Anterior cingulate cortex (tissue), 58 donors: ENCODE results near the gene ZFP64.
A peak's percentile ranks its signal among the peaks of the same experiment; 100 is the strongest.
"Not testable (repeated sequence)": the region's sequence is repeated elsewhere in the genome, so short reads cannot be mapped to it uniquely, and the experiment has no call there.

Experiments
- DNase-seq, 58 donors: peaks; one replicate each; lab custom pipeline; 2025; lab: John Stamatoyannopoulos, UW

Gene ZFP64

GRCh38 chr20:52167232-52167840 is 24.2 kb downstream of the ZFP64 start:
- DNase-seq = no peak

- DNase-seq = no peak
Observed at GRCh38 chr20:52166150-52166549, 25.4 kb downstream of the ZFP64 start.

- no peak for DNase-seq
Observed at GRCh38 chr20:52160621-52161204, 30.9 kb downstream of the ZFP64 start.

DNA sequence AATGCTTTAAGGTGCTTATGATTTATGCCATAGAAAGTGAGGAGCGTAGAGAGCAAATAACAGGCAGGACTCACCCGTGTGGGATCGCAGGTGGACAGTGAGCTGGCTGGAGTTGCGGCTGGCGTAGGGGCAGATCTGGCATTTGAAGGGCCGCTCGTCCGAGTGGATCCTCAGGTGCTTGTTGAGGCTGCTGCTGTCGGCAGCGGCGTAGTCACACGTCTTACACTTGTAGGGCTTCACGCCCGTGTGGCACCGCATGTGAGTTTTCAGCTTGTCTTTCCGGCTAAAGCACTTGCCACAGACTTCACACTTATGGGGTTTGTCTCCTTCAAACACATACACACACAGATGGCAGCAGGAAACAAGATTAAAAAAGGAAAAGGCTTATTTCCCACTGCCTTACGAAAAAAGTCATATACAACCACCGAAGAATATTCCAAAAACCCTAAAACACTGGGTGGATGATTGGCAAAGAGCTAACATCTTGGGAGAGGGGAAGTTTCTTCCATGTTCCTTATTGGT is 31.5 kb downstream of the ZFP64 start:
- DNase-seq = peak in 7 of 58 donors; percentile 3 to 10 (median 4)

GRCh38 chr20:52154575-52154974 is 37.0 kb downstream of the ZFP64 start:
- no peak for DNase-seq

DNA sequence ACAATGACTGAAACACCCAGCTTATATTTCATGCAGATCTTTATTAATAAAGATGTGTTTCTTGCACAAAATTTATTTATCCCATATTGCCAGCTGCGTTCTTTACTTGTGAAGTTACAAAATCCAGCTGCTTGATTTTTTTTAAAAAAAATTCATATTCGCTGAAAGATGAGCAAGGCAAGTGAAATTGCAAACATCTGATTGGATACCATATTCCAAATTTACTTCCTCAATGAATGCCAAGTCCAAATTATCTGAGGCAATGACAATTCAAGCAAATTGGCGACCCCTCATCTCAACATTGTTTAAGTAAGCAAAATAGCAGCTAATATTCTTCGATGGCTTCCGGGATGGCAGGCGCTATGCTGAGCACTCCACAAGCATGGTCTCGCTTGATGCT is 37.7 kb downstream of the ZFP64 start:
- DNase-seq = no peak

- DNase-seq = no peak
Observed at GRCh38 chr20:52152921-52153320, 38.7 kb downstream of the ZFP64 start.

GRCh38 chr20:52152416-52152815 is 39.2 kb downstream of the ZFP64 start:
- no peak for DNase-seq

- peak in 3 of 58 donors; percentile 3 to 25 (median 4) for DNase-seq
Observed at GRCh38 chr20:52150440-52151258, 40.9 kb downstream of the ZFP64 start.

DNA sequence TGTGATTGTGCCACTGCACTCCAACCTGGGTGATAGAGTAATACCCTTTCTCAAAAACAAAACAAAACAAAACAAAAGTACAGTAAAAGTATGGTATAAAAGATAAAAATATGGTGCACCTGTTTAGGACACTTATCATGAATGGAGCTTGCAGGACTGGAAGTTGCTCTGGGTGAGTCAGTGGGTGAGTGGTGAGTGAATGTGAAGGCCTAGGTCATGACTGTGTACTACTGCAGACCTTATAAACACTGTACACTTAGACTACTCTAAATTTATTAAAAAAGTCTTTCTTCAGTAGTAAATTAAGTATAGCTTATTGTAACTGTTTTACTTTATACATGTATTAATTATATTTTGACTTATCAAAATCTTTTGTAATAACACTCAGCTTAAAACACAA is 46.0 kb downstream of the ZFP64 start:
- no peak for DNase-seq

- no peak for DNase-seq
Observed at GRCh38 chr20:52143277-52143676, 48.3 kb downstream of the ZFP64 start.

- DNase-seq = no peak
Observed at GRCh38 chr20:52142757-52143156, 48.8 kb downstream of the ZFP64 start.

GRCh38 chr20:52139986-52140385 is 51.6 kb downstream of the ZFP64 start:
- DNase-seq = no peak

- DNase-seq = no peak
Observed at GRCh38 chr20:52137850-52138249, 53.7 kb downstream of the ZFP64 start.

GRCh38 chr20:52133714-52134113 is 57.9 kb downstream of the ZFP64 start:
- not testable (repeated sequence) for DNase-seq

DNA sequence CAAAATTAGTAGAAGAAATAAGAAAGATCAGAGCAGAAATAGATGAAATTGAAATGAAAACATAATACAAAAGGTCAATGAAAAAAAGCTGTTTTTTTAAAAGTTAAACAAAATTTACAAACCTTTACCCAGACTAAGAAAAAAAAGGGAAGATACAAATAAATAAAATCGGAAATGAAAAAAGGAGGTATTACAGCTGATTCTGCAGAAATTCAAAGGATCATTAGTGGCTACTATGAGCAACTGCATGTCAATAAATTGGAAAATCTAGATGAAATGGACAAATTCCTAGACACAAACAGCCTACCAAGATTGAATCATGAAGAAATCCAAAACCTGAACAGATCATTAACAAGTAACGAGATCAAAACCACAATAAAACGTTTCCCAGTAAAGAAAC is 59.2 kb downstream of the ZFP64 start:
- no peak for DNase-seq

- DNase-seq = no peak
Observed at GRCh38 chr20:52131048-52131643, 60.4 kb downstream of the ZFP64 start.

- DNase-seq = no peak
Observed at GRCh38 chr20:52130406-52130805, 61.2 kb downstream of the ZFP64 start.

DNA sequence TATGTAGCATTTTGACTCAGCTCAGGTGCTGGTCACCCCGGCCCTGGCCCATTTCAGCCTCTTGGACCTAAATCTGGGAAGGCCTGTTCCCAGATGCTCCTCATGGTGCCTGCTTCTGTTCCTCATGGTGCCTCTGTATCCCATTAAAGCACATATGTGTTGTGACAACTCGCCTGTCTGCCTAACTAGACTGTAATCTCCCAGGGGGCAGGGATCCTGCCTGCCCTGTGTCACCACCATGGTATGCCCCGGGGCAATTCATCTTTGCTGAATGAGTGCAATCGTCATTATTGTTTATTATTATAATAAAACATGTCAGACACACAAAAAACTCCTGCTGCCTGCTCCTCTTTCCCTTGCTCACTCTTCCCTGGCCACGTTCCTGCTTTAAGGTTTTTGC is 62.0 kb downstream of the ZFP64 start:
- DNase-seq = no peak

DNA sequence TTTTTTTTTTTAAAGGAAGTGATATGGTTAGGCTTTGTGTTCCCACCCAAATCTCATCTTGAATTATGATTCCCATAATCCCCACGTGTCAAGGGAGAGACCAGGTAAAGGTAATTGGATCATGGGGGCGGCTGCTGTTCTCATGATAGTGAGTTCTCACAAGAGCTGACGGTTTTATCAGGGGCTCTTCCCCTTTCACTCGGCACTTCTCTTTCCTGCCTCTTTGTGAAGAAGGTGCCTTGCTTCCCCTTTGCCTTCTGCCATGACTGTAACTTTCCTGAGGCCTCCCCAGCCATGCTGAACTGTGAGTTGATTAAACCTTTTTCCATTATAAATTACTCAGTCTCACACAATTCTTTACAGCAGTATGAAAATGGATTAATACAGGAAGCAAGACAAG is 64.3 kb downstream of the ZFP64 start:
- no peak for DNase-seq

DNA sequence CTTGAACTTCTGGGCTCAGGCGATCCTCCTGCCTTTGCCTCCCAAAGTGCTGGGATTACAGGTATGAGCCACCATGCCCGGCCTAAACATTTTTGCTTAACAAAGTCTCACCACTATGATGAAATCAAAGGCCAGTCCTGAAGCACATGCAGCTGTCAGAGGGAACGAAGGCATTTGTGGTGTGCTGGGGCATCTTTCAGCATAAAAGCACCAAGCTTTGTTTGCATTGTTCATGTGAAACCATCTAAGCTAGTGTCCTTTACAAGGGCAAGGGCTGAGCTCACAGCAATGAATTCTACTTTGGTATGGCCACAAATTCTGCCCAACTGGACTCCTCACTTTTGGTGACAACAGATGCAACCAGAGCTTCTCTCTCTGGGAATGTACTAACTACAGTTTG is 66.8 kb downstream of the ZFP64 start:
- DNase-seq = no peak
